DOHH2 (cell line): ENCODE measurements around the gene CALN1.

Experiments used
- H3F3A ChIP-seq: fragments of 200-600 bp; sonication (generic), shearing (Covaris generic); 2 replicates; pipeline ENCODE4 v1.6.0; 2016; ENCODE audit warnings: antibody characterized with exemption, mild to moderate bottlenecking; ENCODE audit not compliant: control insufficient read depth, insufficient read depth
- H3K27ac ChIP-seq: fragments of 200-600 bp; sonication (generic); 2 replicates; pipeline ENCODE4 v1.5.1; 2014; ENCODE audit warnings: low read depth, mild to moderate bottlenecking, low read length, moderate library complexity
- H3K27me3 ChIP-seq: fragments of 200-600 bp; sonication (generic); 2 replicates; pipeline ENCODE4 v1.6.1; 2014; ENCODE audit warnings: mild to moderate bottlenecking, low read length, mixed read lengths; ENCODE audit not compliant: control insufficient read depth
- H3K36me3 ChIP-seq: fragments of 200-600 bp; sonication (generic); 2 replicates; pipeline ENCODE4 v1.6.1; 2014; ENCODE audit warnings: mild to moderate bottlenecking, low read length, moderate library complexity, mixed read lengths; ENCODE audit not compliant: control insufficient read depth
- H3K4me1 ChIP-seq: fragments of 200-600 bp; sonication (generic); 2 replicates; pipeline ENCODE4 v1.6.1; 2014; ENCODE audit warnings: mild to moderate bottlenecking, low read length, mixed read lengths; ENCODE audit not compliant: control insufficient read depth
- H3K4me2 ChIP-seq: fragments of 200-600 bp; sonication (generic); 2 replicates; pipeline ENCODE4 v1.6.0; 2014; ENCODE audit warnings: mild to moderate bottlenecking, low read length, moderate library complexity
- H3K4me3 ChIP-seq: fragments of 200-600 bp; sonication (generic); 2 replicates; pipeline ENCODE4 v1.5.1; 2014; ENCODE audit warnings: mild to moderate bottlenecking, low read length, mixed read lengths
- H3K79me2 ChIP-seq: fragments of 200-600 bp; sonication (generic); 2 replicates; pipeline ENCODE4 v1.6.1; 2014; ENCODE audit warnings: mild to moderate bottlenecking, low read length, mixed read lengths; ENCODE audit not compliant: control insufficient read depth
- H3K9me2 ChIP-seq: fragments of 200-600 bp; sonication (generic); replicated peaks from 2 replicates; pipeline ENCODE4 v1.6.1; 2014; ENCODE audit warnings: mild to moderate bottlenecking, low read length, mixed read lengths; ENCODE audit not compliant: control insufficient read depth
- H3K9me3 ChIP-seq: fragments of 200-600 bp; sonication (generic); 2 replicates; pipeline ENCODE4 v1.6.1; 2014; ENCODE audit warnings: antibody characterized with exemption, low read length, mixed read lengths; ENCODE audit not compliant: control insufficient read depth, insufficient read depth
- H4K20me1 ChIP-seq: fragments of 200-600 bp; sonication (generic); 2 replicates; pipeline ENCODE4 v1.6.0; 2014; ENCODE audit warnings: low read depth, mild to moderate bottlenecking, antibody characterized with exemption, low read length, moderate library complexity; ENCODE audit not compliant: control insufficient read depth, insufficient read depth
- EZH2phosphoT487 ChIP-seq: fragments of 200-600 bp; sonication (generic); IDR thresholded peaks from 2 replicates; pipeline ENCODE4 v1.6.1; 2017; ENCODE audit warnings: borderline replicate concordance, mild to moderate bottlenecking, antibody characterized with exemption, low read length, moderate library complexity, mixed read lengths
- TF ChIP-seq, protein P1 (sequence below): fragments of 200-600 bp; sonication (generic); IDR thresholded peaks from one replicate; pipeline ENCODE4 v1.5.1; 2014; ENCODE audit warnings: antibody characterized with exemption, mild to moderate bottlenecking, low read depth, low read length; ENCODE audit not compliant: poor library complexity, severe bottlenecking

Gene CALN1

DNA sequence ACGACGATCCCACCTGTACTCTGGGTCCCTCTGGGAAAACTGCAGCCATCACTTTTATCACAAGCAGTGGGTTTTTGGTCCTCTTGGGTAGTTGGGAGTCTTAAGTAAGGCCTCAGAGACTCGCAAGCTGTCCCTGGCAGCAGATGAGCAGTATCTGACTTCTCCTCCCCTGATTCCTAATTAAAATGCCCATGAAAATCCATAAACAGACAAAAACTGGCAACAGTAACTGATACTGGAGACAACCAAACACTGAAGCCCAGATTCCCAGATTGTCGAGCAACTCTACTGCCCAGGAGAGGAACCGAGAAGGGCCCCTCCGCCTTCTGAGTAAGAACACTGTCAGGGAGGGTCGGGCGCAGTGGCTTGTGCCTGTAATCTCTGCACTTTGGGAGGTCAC lies 333.8 kb downstream of the CALN1 start:
- no peak overlapping the region for H3K4me3 ChIP-seq
- H3K27ac ChIP-seq, result no peak overlapping the region
- H3K4me1 ChIP-seq, result no peaks in the 10 kb centered on the region
- no peaks in the 10 kb centered on the region for H3K9me2 ChIP-seq
- 0 out of 2 replicates have a peak, but pooled peaks cover 3% of the 10 kb centered on the region for H3K9me3 ChIP-seq
- no peaks in the 10 kb centered on the region for H4K20me1 ChIP-seq
- H3K79me2 ChIP-seq, result no peaks in the 10 kb centered on the region
- H3F3A ChIP-seq, result no peaks in the 10 kb centered on the region
- TF ChIP-seq, protein P1, sequence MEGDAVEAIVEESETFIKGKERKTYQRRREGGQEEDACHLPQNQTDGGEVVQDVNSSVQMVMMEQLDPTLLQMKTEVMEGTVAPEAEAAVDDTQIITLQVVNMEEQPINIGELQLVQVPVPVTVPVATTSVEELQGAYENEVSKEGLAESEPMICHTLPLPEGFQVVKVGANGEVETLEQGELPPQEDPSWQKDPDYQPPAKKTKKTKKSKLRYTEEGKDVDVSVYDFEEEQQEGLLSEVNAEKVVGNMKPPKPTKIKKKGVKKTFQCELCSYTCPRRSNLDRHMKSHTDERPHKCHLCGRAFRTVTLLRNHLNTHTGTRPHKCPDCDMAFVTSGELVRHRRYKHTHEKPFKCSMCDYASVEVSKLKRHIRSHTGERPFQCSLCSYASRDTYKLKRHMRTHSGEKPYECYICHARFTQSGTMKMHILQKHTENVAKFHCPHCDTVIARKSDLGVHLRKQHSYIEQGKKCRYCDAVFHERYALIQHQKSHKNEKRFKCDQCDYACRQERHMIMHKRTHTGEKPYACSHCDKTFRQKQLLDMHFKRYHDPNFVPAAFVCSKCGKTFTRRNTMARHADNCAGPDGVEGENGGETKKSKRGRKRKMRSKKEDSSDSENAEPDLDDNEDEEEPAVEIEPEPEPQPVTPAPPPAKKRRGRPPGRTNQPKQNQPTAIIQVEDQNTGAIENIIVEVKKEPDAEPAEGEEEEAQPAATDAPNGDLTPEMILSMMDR, result no peak
- TF ChIP-seq EZH2phosphoT487, result no peak
- no peaks in the 10 kb centered on the region for H3K27me3 ChIP-seq
- no peaks in the 10 kb centered on the region for H3K36me3 ChIP-seq
- no peak overlapping the region for H3K4me2 ChIP-seq

- no peak overlapping the region for H3K27ac ChIP-seq
- H3K36me3 ChIP-seq, result no peaks in the 10 kb centered on the region
- no peak overlapping the region for H3K4me3 ChIP-seq
- H3K27me3 ChIP-seq, result no peaks in the 10 kb centered on the region
- H3K9me3 ChIP-seq, result 0 out of 2 replicates have a peak, but pooled peaks cover 3% of the 10 kb centered on the region
- no peak overlapping the region for H3K4me2 ChIP-seq
- no peaks in the 10 kb centered on the region for H3K79me2 ChIP-seq
- TF ChIP-seq, protein P1, result no peak
- no peak for TF ChIP-seq EZH2phosphoT487
- H3F3A ChIP-seq, result no peaks in the 10 kb centered on the region
- no peaks in the 10 kb centered on the region for H4K20me1 ChIP-seq
- H3K4me1 ChIP-seq, result no peaks in the 10 kb centered on the region
- no peaks in the 10 kb centered on the region for H3K9me2 ChIP-seq
Observed at GRCh38 chr7:72077786-72078185, 334.4 kb downstream of the CALN1 start.

GRCh38 chr7:72072901-72073300 lies 339.2 kb downstream of the CALN1 start:
- no peaks in the 10 kb centered on the region for H3K9me3 ChIP-seq
- H3K4me1 ChIP-seq, result no peaks in the 10 kb centered on the region
- no peak overlapping the region for H3K4me2 ChIP-seq
- no peaks in the 10 kb centered on the region for H3K36me3 ChIP-seq
- no peak overlapping the region for H3K4me3 ChIP-seq
- H3F3A ChIP-seq, result no peaks in the 10 kb centered on the region
- H4K20me1 ChIP-seq, result no peaks in the 10 kb centered on the region
- no peaks in the 10 kb centered on the region for H3K9me2 ChIP-seq
- no peak overlapping the region for H3K27ac ChIP-seq
- no peak for TF ChIP-seq EZH2phosphoT487
- TF ChIP-seq, protein P1, result no peak
- H3K27me3 ChIP-seq, result no peaks in the 10 kb centered on the region
- no peaks in the 10 kb centered on the region for H3K79me2 ChIP-seq
